ENCODE measurements around the gene SUCLA2.

The SUCLA2 gene

DNA sequence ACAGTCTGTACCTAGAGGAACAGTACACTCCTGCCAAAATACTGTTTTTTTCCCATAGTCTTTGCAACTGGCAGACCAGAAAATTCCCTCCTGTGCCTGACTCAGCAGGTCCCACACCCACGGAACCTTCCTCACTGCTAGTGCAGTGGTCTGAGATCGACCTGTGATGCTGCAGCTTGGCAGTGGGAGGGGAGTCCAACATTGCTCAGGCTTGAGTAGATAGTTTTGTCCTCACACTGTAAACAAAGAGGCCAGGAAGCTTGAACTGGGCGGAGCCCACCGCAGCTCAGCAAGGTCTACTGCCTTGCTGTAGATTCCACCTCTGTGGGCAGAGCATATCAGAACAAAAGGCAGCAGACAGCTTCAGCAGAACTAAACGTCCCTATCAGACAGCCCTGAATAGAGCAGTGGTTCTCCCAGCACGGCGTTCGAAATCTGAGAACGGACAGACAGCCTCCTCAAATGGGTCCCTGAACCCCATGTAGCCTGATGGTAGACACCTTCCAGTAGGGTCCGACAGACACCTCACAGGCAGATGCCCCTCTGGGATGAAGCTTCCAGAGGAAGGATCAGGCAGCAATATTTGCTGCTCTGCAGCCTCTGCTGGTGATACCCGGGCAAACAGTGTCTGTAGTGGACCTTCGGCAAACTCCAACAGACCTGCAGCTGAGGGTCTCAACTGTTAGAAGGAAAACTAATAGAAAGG, 92.7 kb downstream of the SUCLA2 start:
- Histone ChIP-seq H3K27me3 (ENCODE audit: insufficient read depth, poor library complexity, severe bottlenecking) (no peaks in the 10 kb centered on the region), H3K4me3 (replicated peaks; ENCODE audit: insufficient read depth, low read length) (no peak overlapping the region), H3K27ac (replicated peaks) (no peak overlapping the region)
- TF ChIP-seq GABPA (IDR thresholded peaks at IDR 0.05; ENCODE audit: low read depth) (no peak), SPI1 (IDR thresholded peaks at IDR 0.05; ENCODE audit: borderline replicate concordance, low read depth) (no peak), POLR2AphosphoS5 (IDR thresholded peaks at IDR 0.05; ENCODE audit: low read depth) (no peak), CTCF (IDR thresholded peaks at IDR 0.05; ENCODE audit: insufficient read depth, low read length) (no peak)
- TF ChIP-seq, protein P1, sequence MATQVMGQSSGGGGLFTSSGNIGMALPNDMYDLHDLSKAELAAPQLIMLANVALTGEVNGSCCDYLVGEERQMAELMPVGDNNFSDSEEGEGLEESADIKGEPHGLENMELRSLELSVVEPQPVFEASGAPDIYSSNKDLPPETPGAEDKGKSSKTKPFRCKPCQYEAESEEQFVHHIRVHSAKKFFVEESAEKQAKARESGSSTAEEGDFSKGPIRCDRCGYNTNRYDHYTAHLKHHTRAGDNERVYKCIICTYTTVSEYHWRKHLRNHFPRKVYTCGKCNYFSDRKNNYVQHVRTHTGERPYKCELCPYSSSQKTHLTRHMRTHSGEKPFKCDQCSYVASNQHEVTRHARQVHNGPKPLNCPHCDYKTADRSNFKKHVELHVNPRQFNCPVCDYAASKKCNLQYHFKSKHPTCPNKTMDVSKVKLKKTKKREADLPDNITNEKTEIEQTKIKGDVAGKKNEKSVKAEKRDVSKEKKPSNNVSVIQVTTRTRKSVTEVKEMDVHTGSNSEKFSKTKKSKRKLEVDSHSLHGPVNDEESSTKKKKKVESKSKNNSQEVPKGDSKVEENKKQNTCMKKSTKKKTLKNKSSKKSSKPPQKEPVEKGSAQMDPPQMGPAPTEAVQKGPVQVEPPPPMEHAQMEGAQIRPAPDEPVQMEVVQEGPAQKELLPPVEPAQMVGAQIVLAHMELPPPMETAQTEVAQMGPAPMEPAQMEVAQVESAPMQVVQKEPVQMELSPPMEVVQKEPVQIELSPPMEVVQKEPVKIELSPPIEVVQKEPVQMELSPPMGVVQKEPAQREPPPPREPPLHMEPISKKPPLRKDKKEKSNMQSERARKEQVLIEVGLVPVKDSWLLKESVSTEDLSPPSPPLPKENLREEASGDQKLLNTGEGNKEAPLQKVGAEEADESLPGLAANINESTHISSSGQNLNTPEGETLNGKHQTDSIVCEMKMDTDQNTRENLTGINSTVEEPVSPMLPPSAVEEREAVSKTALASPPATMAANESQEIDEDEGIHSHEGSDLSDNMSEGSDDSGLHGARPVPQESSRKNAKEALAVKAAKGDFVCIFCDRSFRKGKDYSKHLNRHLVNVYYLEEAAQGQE (IDR thresholded peaks at IDR 0.05; ENCODE audit: insufficient replicate concordance, low read depth): no peak
- DNase-seq (ENCODE audit: low read depth in 1 of 2, low spot score in 1 of 2): no peak

GRCh38 chr13:47904891-47905290, 96.2 kb downstream of the SUCLA2 start:
- H3K27me3 ChIP-seq (ENCODE audit: insufficient read depth, poor library complexity, severe bottlenecking): no peaks in the 10 kb centered on the region
- H3K27ac ChIP-seq (replicated peaks): no peak overlapping the region
- no peak for DNase-seq (ENCODE audit: low read depth in 1 of 2, low spot score in 1 of 2)
- TF ChIP-seq POLR2AphosphoS5 (IDR thresholded peaks at IDR 0.05; ENCODE audit: low read depth) (no peak), GABPA (IDR thresholded peaks at IDR 0.05; ENCODE audit: low read depth) (no peak), SPI1 (IDR thresholded peaks at IDR 0.05; ENCODE audit: borderline replicate concordance, low read depth) (no peak), CTCF (IDR thresholded peaks at IDR 0.05; ENCODE audit: insufficient read depth, low read length) (no peak)
- TF ChIP-seq, protein P1 (IDR thresholded peaks at IDR 0.05; ENCODE audit: insufficient replicate concordance, low read depth): no peak
- no peak overlapping the region for H3K4me3 ChIP-seq (replicated peaks; ENCODE audit: insufficient read depth, low read length)

- TF ChIP-seq SPI1 (IDR thresholded peaks at IDR 0.05; ENCODE audit: borderline replicate concordance, low read depth): peak; percentile 79
- TF ChIP-seq GABPA (IDR thresholded peaks at IDR 0.05; ENCODE audit: low read depth): peak; percentile 65
- no peak for TF ChIP-seq POLR2AphosphoS5 (IDR thresholded peaks at IDR 0.05; ENCODE audit: low read depth)
- no peak overlapping the region for H3K4me3 ChIP-seq (replicated peaks; ENCODE audit: insufficient read depth, low read length)
Measured at GRCh38 chr13:47904241-47904640, 96.8 kb downstream of the SUCLA2 start.

DNA sequence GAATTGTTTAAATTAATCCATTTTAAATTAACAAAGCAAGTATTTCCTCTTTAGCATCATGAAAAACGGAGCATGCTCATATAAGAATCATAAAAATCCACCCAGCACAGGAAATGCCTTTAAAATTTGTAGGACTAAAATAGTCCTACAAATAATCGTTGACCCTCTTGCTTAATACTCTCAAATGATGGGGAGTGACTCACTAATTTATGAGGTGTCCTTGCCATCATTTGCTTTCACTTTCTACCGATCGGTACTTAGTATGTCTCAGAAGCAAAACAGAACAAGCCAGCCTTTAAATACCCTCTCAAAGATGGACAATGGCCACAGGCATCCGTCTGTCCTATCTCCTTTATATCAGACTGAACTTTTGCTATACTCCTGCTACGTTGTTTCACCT, 97.2 kb downstream of the SUCLA2 start:
- TF ChIP-seq GABPA (IDR thresholded peaks at IDR 0.05; ENCODE audit: low read depth): no peak
- no peak for TF ChIP-seq POLR2AphosphoS5 (IDR thresholded peaks at IDR 0.05; ENCODE audit: low read depth)
- TF ChIP-seq, protein P1 (IDR thresholded peaks at IDR 0.05; ENCODE audit: insufficient replicate concordance, low read depth): no peak
- TF ChIP-seq SPI1 (IDR thresholded peaks at IDR 0.05; ENCODE audit: borderline replicate concordance, low read depth): no peak
- TF ChIP-seq CTCF (IDR thresholded peaks at IDR 0.05; ENCODE audit: insufficient read depth, low read length): no peak
- no peaks in the 10 kb centered on the region for H3K27me3 ChIP-seq (ENCODE audit: insufficient read depth, poor library complexity, severe bottlenecking)
- no peak for DNase-seq (ENCODE audit: low read depth in 1 of 2, low spot score in 1 of 2)
- no peak overlapping the region for H3K4me3 ChIP-seq (replicated peaks; ENCODE audit: insufficient read depth, low read length)
- no peak overlapping the region for H3K27ac ChIP-seq (replicated peaks)

More at GRCh38 chr13:47904241-47904640, 96.8 kb downstream of the SUCLA2 start:
- Histone ChIP-seq H3K27ac (replicated peaks) (no peak overlapping the region), H3K27me3 (ENCODE audit: insufficient read depth, poor library complexity, severe bottlenecking) (no peaks in the 10 kb centered on the region)
- DNase-seq (ENCODE audit: low read depth in 1 of 2, low spot score in 1 of 2): peak; percentile 17 to 23

Measured in HL-60 (cell line).